Tongue (tissue), 2 donors: ENCODE data around the gene SMAGP. TPM values are rescaled to one million over a fixed set of nuclear protein-coding genes. Genes with fewer than 3 reads are reported as not detected.
"Not testable (repeated sequence)": the region's sequence is repeated elsewhere in the genome, so short reads cannot be mapped to it uniquely, and the experiment has no call there.

Experiments
- DNase-seq: peaks from one replicate; pipeline ENCODE4 v3.0.0-alpha.2; 2015
- total RNA-seq: library from RNA; depleted of rRNA; stranded (reverse); fragments of >200 nt; gene quantifications from one replicate; pipeline ENCODE4 v1.2.3, GENCODE V29; 2014

The SMAGP gene
- 5.0 TPM for total RNA-seq

- DNase-seq: peak; percentile 56
Observed at GRCh38 chr12:51270067-51270950, at the start of gene SMAGP. Gene SMAGP (minus strand): TSS chr12:51270415. CDS start chr12:51269278, 1,137 bp downstream.

- no peak for DNase-seq
Observed at GRCh38 chr12:51318846-51319599, 48.8 kb upstream of the SMAGP start.

GRCh38 chr12:51318057-51318806, 48.0 kb upstream of the SMAGP start:
- DNase-seq: not testable (repeated sequence)

GRCh38 chr12:51311389-51311788, 41.2 kb upstream of the SMAGP start:
- no peak for DNase-seq

- no peak for DNase-seq
Observed at GRCh38 chr12:51307655-51308593, 37.7 kb upstream of the SMAGP start.

- no peak for DNase-seq
Observed at GRCh38 chr12:51306507-51306906, 36.3 kb upstream of the SMAGP start.

GRCh38 chr12:51300768-51301167, 30.6 kb upstream of the SMAGP start:
- DNase-seq: not testable (repeated sequence)

- DNase-seq: no peak
Observed at GRCh38 chr12:51295651-51296050, 25.4 kb upstream of the SMAGP start.

- DNase-seq: not testable (repeated sequence)
Observed at GRCh38 chr12:51294097-51294496, 23.9 kb upstream of the SMAGP start.

GRCh38 chr12:51293696-51294095, 23.5 kb upstream of the SMAGP start:
- no peak for DNase-seq

GRCh38 chr12:51291603-51292513, 21.6 kb upstream of the SMAGP start:
- not testable (repeated sequence) for DNase-seq

- no peak for DNase-seq
Observed at GRCh38 chr12:51285843-51286242, 15.6 kb upstream of the SMAGP start.

GRCh38 chr12:51281202-51281924, 11.1 kb upstream of the SMAGP start:
- DNase-seq: no peak

GRCh38 chr12:51275088-51275487, 4.9 kb upstream of the SMAGP start:
- DNase-seq: peak; percentile 30

GRCh38 chr12:51272810-51273209, 2.6 kb upstream of the SMAGP start:
- not testable (repeated sequence) for DNase-seq

- DNase-seq: no peak
Observed at GRCh38 chr12:51270951-51271518, 820 bp upstream of the SMAGP start.

- DNase-seq: peak; percentile 41
Observed at GRCh38 chr12:51269174-51270066, 795 bp downstream of the SMAGP start.

GRCh38 chr12:51265024-51265423, 5.2 kb downstream of the SMAGP start:
- DNase-seq: no peak
